RWPE1 (cell line): ENCODE data around the gene QRFP.

Source experiments
- CTCF ChIA-PET: fragments of 350-600 bp; sonication (Branson Sonifier 250); formaldehyde crosslinking; extraction: SDS; loops from one replicate; lab custom pipeline; 2021; lab: Yijun Ruan, JAX
- POLR2A ChIA-PET: fragments of 400-600 bp; formaldehyde crosslinking; extraction: SDS; loops from one replicate; lab custom pipeline; 2020; ENCODE audit warnings: antibody characterized with exemption; ENCODE audit not compliant: low non-redundant PET; lab: Yijun Ruan, JAX
- DNase-seq: peaks from one replicate; pipeline ENCODE4 v3.0.0; 2012; ENCODE audit warnings: low spot score
- H3K27ac ChIP-seq: fragments of 450-650 bp; 2 replicates; pipeline ENCODE4 v1.5.1; 2017
- CTCF ChIP-seq: fragments of 450-650 bp; conservative IDR thresholded peaks from 2 replicates; pipeline ENCODE4 v1.5.1; 2017; ENCODE audit warnings: low read depth, mild to moderate bottlenecking

QRFP gene

GRCh38 chr9:130904070-130905044 lies 7.7 kb upstream of the QRFP start:
- ChIA-PET POLR2A (no interaction called here), CTCF (interaction anchor here (0.7 to 1.2 kb wide), 3 partner anchors 8 to 35 kb away, joined by 3 to 7 read pairs (median 3); partner anchors contain the start of gene QRFP)
- H3K27ac ChIP-seq = no peak overlapping the region
- no peak for DNase-seq
- TF ChIP-seq CTCF = no peak

DNA sequence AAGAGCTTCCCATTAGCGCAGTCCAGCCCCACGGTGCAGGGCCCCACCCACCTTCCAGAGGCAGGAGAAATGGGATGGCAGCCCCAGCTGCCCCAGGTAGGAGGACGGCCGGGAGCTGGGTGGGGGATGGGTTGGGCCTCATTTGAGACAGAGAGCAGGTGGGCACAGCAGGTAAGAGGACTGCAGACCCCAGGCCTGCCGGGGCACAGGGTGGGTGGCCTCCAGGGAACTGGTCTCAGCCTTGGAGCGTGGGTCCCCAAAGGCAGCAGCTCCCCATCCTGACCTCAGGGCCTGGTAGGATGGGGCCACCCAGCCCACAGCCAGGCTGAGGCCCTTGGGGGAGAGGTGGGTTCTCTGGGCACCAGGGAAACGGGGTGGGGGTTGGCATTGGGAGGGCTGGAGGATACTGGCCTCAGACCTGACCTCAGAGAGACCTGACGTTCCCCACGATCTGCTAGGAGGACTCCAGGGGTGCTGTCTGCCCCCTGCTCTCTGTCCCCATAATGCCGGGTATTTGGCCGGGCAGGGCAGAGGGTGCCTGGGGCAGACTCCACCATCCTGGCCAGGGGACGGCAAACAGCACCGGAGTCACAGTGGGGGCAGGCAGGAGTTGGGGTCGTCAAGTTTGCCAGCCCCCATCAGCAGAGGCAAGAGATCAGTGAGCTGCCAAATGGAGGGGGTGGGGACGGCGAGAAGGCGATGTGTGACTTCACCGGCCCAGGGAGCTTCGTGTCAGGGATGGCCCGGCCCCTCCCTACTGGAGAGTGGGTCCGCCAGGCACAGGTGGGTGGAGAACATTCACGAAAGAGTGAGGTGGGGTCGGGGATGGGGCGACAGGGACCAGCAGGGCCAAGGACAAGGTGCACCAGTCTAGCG lies 6.8 kb upstream of the QRFP start:
- ChIA-PET POLR2A (no interaction called here), CTCF (interaction anchor here (0.6 to 0.7 kb wide), 2 partner anchors 12 to 1828 kb away, joined by 4 to 7 read pairs; no protein-coding TSS in a partner anchor)
- no peak overlapping the region for H3K27ac ChIP-seq
- no peak for TF ChIP-seq CTCF
- no peak for DNase-seq

DNA sequence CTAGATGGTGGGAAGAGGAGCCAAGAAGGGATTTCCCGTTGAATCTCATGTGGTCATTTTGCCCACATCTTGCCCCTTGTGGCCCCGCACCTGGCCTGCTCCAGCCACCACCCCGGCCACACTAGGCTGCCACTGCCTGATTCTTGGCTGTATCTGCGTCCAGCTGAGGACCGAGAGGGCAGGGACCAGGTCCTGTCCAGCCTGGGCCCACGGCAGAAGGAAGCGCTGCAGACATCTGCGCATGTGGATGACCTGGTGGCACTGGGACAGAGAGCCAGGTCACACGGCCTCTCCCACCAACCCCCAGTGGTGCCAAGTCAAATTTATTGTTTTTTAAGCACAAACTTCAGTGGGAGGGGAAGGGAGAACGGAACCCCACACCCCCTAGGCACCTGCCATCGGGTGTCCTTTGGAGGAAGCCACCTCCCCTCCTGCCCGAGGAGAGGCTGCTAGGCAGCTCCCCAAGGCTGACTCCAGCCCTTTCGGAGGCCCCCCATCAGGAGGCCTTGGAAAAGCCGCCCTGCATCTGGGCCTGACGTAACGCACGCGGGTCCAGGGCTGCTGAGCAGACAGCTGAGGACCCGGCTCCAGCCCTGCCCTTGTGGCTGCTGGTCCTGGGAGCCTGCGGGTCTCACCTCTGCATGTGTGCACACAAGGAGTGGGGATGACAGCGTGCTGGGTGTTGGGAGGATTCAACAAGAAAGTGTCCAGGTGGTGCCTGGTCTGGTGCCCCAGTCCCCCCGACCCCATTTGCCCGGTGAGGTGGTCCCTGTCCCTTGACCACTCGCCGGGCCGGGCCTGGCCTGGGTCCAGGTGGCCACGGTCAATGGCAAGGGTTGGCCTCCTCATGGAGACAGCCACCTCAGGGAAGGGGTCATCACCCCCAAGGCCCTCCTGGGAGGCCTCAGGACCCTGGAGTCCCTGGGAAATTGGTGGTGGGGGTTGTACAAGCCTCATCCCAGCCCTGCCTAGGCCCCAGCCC lies 5.9 kb upstream of the QRFP start:
- ChIA-PET POLR2A (no interaction called here), CTCF (interaction anchor here (1.0 kb wide), 1 partner anchor 95 kb away, joined by 3 read pairs; no protein-coding TSS in a partner anchor)
- TF ChIP-seq CTCF = no peak
- DNase-seq = no peak
- no peak overlapping the region for H3K27ac ChIP-seq

- CTCF ChIA-PET = interaction anchor here (0.6 to 1.0 kb wide), 3 partner anchors 34 to 168 kb away, joined by 3 read pairs; no protein-coding TSS in a partner anchor
- POLR2A ChIA-PET = no interaction called here
- no peak overlapping the region for H3K27ac ChIP-seq
- TF ChIP-seq CTCF = no peak
- no peak for DNase-seq
Observed at GRCh38 chr9:130901498-130902203, 5.0 kb upstream of the QRFP start.

DNA sequence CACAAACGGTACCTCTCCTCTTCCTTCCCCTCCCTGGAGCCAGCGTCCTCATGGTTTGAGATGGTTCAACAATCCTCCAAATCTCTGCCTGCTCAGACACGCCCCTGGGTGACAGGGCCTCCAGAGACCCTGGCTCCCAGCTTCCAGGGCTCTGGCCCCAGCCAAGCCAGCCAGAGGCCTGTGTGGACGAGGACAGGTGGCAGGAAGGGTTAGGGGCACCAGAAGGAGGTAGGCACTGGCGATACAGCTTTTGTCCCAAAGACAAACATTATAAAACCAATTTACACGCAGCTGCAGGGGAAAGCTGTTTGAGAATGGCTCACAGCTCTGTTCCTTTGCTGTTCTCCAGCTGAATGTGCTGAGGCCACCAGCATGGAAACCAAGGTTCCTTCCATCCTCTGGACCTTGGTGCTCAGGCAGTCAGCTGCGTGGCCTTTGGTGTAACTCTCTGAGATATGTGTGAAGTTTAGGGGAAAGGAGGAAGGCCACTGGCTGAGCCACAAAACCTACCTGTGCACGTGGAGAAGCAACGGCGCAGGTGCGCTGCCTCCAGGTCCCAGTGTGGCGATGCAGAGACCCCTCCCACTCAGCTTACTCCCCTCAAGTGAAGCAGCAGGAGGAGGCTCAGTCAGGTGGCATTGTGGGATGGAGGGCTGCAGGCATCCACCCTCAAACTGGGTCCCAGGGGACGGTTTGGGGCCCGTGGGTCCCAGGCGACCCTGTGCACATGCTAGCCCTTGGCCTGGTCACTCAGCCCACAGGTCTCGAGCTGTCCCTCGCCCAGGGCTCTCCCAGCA lies 4.3 kb upstream of the QRFP start:
- no peak for DNase-seq

More for the DNA sequence above, 4.3 kb upstream of the QRFP start:
- POLR2A ChIA-PET = interaction anchor here (0.6 kb wide), 1 partner anchor 126 kb away, joined by 3 read pairs; no protein-coding TSS in a partner anchor
- CTCF ChIA-PET = interaction anchor here (0.6 kb wide), 1 partner anchor 33 kb away, joined by 3 read pairs; no protein-coding TSS in a partner anchor
- no peak overlapping the region for H3K27ac ChIP-seq
- TF ChIP-seq CTCF = no peak
